Measurements from ENCODE around the gene DCP1A.

GRCh38 chr3:53312832-53313231 lies 34.5 kb downstream of the DCP1A start:
- TF ChIP-seq POLR2AphosphoS5 (IDR thresholded peaks at IDR 0.05; ENCODE audit: low read depth, low read length) (no peak), REST (IDR thresholded peaks at IDR 0.05; ENCODE audit: insufficient read depth in 1 of 2, low read depth in 2 of 2, low read length in 2 of 2) (no peak), SIN3A (IDR thresholded peaks at IDR 0.05; ENCODE audit: borderline replicate concordance, insufficient read depth, low read length) (no peak), TAF1 (IDR thresholded peaks at IDR 0.05; ENCODE audit: borderline replicate concordance, insufficient read depth, low read length) (no peak)

Measured in PFSK-1 (cell line).